GM19351 (cell line): Measurements from ENCODE around the gene ANTXRL.
"Not testable (repeated sequence)": the region's sequence is repeated elsewhere in the genome, so short reads cannot be mapped to it uniquely, and the experiment has no call there.

Experiments
- ATAC-seq: cut with Tn5 transposase; IDR thresholded peaks from one replicate; pipeline ENCODE4 v1.9.1; 2021; ENCODE audit warnings: mild to moderate bottlenecking, moderate library complexity; ENCODE audit not compliant: unreplicated experiment

The ANTXRL gene

GRCh38 chr10:46254007-46254383, 32.8 kb upstream of the ANTXRL start:
- no peak for ATAC-seq

GRCh38 chr10:46254467-46254866, 32.3 kb upstream of the ANTXRL start:
- ATAC-seq, result no peak

- ATAC-seq, result not testable (repeated sequence)
Observed at GRCh38 chr10:46255210-46255609, 31.6 kb upstream of the ANTXRL start.

- no peak for ATAC-seq
Observed at GRCh38 chr10:46255801-46256747, 30.7 kb upstream of the ANTXRL start.

GRCh38 chr10:46257099-46257498, 29.7 kb upstream of the ANTXRL start:
- no peak for ATAC-seq

- ATAC-seq, result not testable (repeated sequence)
Observed at GRCh38 chr10:46262906-46263560, 23.8 kb upstream of the ANTXRL start.

GRCh38 chr10:46263831-46264268, 22.9 kb upstream of the ANTXRL start:
- ATAC-seq, result no peak

- ATAC-seq, result no peak
Observed at GRCh38 chr10:46264336-46264735, 22.5 kb upstream of the ANTXRL start.

- ATAC-seq, result no peak
Observed at GRCh38 chr10:46264737-46265368, 21.9 kb upstream of the ANTXRL start.

GRCh38 chr10:46265566-46266305, 21.1 kb upstream of the ANTXRL start:
- not testable (repeated sequence) for ATAC-seq

- ATAC-seq, result no peak
Observed at GRCh38 chr10:46266306-46266985, 20.4 kb upstream of the ANTXRL start.

GRCh38 chr10:46267132-46267985, 19.4 kb upstream of the ANTXRL start:
- no peak for ATAC-seq

- peak; percentile 83 for ATAC-seq
Observed at GRCh38 chr10:46268076-46268881, 18.5 kb upstream of the ANTXRL start.

GRCh38 chr10:46269554-46270053, 17.2 kb upstream of the ANTXRL start:
- peak; percentile 26 for ATAC-seq

GRCh38 chr10:46270086-46270811, 16.5 kb upstream of the ANTXRL start:
- peak; percentile 4 for ATAC-seq

GRCh38 chr10:46270963-46271530, 15.8 kb upstream of the ANTXRL start:
- not testable (repeated sequence) for ATAC-seq

GRCh38 chr10:46271795-46272499, 14.8 kb upstream of the ANTXRL start:
- ATAC-seq, result not testable (repeated sequence)
